Fibroblast of lung (primary cell): ENCODE results near the gene PBX1. TPM values are rescaled to one million over a fixed set of nuclear protein-coding genes. Genes with fewer than 3 reads are reported as not detected.

Source experiments
- DNase-seq, 2 donors: peaks; one replicate each; pipeline versions ENCODE4 v3.0.0 to v3.0.0-alpha.2; 2010; ENCODE audit warnings: low read depth in 2 of 2
- H2AFZ ChIP-seq: 2 replicates; pipeline ENCODE4 v1.5.1; 2012; ENCODE audit warnings: low read length, control low read depth, inconsistent platforms
- H3K27ac ChIP-seq: 2 replicates; pipeline ENCODE4 v1.5.1; 2011; ENCODE audit warnings: low read length, control low read depth; ENCODE audit not compliant: insufficient read depth
- H3K27me3 ChIP-seq: 2 replicates; pipeline ENCODE4 v1.5.1; 2011; ENCODE audit warnings: mild to moderate bottlenecking, low read length; ENCODE audit not compliant: control insufficient read depth, insufficient read depth
- H3K36me3 ChIP-seq: 2 replicates; pipeline ENCODE4 v1.5.1; 2011; ENCODE audit warnings: low read length; ENCODE audit not compliant: control insufficient read depth, insufficient read depth
- H3K4me1 ChIP-seq: 2 replicates; pipeline ENCODE4 v1.5.1; 2011; ENCODE audit warnings: low read length; ENCODE audit not compliant: control insufficient read depth, insufficient read depth; ENCODE audit errors: extremely low read depth
- H3K4me2 ChIP-seq: 2 replicates; pipeline ENCODE4 v1.5.1; 2011; ENCODE audit warnings: low read length, control low read depth; ENCODE audit not compliant: insufficient read depth; ENCODE audit errors: extremely low read depth
- H3K4me3 ChIP-seq, 4 experiments: fragments of 200-600 bp in 1 of 4; sonication (generic) in 1 of 4; replicated peaks in 1 of 4; 2 replicates each; pipeline ENCODE4 v1.5.1; 2011 to 2016; ENCODE audit warnings: low read length in 4 of 4, low read depth in 3 of 4, mild to moderate bottlenecking in 3 of 4, control low read depth in 2 of 4, inconsistent platforms in 1 of 4, mixed read lengths in 1 of 4; ENCODE audit not compliant: insufficient read depth in 1 of 4; ENCODE audit errors: control extremely low read depth in 1 of 4
- H3K79me2 ChIP-seq: 2 replicates; pipeline ENCODE4 v1.5.1; 2012; ENCODE audit warnings: mild to moderate bottlenecking, low read length, inconsistent platforms; ENCODE audit not compliant: control insufficient read depth, insufficient read depth
- H3K9ac ChIP-seq: 2 replicates; pipeline ENCODE4 v1.5.1; 2011; ENCODE audit warnings: mild to moderate bottlenecking, low read length, control low read depth; ENCODE audit not compliant: insufficient read depth
- H3K9me3 ChIP-seq: 2 replicates; pipeline ENCODE4 v1.5.1; 2012; ENCODE audit warnings: low read depth, low read length; ENCODE audit not compliant: control insufficient read depth, insufficient read depth
- H4K20me1 ChIP-seq: 2 replicates; pipeline ENCODE4 v1.5.1; 2011; ENCODE audit warnings: low read length; ENCODE audit not compliant: control insufficient read depth, insufficient read depth; ENCODE audit errors: extremely low read depth
- EZH2 ChIP-seq: IDR thresholded peaks from 2 replicates; pipeline ENCODE4 v1.5.1; 2012; ENCODE audit warnings: low read length, control low read depth, mild to moderate bottlenecking; ENCODE audit errors: missing control alignments
- polyA plus RNA-seq, 2 donors: library from polyadenylated mRNA; depleted of rRNA in 1 of 2; stranded (reverse) in 1 of 2; unstranded in 1 of 2; fragments of >200 nt; gene quantifications; 2 replicates each; pipeline ENCODE4 v1.2.1, GENCODE V29; 2011 to 2012; ENCODE audit warnings: missing spikeins in 1 of 2
- total RNA-seq: library from RNA; depleted of rRNA; stranded (reverse); fragments of >200 nt; gene quantifications from 2 replicates; pipeline ENCODE4 v1.2.1, GENCODE V29; 2014
- TF ChIP-seq, protein P1 (sequence below), 2 donors: IDR thresholded peaks in 1 of 2; conservative IDR thresholded peaks in 1 of 2; 1 replicate in 1 of 2; 2 replicates in 1 of 2; pipeline ENCODE4 v1.5.1; 2011 to 2012; ENCODE audit warnings: low read length in 2 of 2, control low read depth in 1 of 2, inconsistent platforms in 1 of 2, low read depth in 1 of 2, mild to moderate bottlenecking in 1 of 2

Gene PBX1
- total and polyA plus RNA-seq, 2 donors (not counting 1 experiment from before 2014, with no cell fraction given), result 43.1 to 46.7 TPM

DNA sequence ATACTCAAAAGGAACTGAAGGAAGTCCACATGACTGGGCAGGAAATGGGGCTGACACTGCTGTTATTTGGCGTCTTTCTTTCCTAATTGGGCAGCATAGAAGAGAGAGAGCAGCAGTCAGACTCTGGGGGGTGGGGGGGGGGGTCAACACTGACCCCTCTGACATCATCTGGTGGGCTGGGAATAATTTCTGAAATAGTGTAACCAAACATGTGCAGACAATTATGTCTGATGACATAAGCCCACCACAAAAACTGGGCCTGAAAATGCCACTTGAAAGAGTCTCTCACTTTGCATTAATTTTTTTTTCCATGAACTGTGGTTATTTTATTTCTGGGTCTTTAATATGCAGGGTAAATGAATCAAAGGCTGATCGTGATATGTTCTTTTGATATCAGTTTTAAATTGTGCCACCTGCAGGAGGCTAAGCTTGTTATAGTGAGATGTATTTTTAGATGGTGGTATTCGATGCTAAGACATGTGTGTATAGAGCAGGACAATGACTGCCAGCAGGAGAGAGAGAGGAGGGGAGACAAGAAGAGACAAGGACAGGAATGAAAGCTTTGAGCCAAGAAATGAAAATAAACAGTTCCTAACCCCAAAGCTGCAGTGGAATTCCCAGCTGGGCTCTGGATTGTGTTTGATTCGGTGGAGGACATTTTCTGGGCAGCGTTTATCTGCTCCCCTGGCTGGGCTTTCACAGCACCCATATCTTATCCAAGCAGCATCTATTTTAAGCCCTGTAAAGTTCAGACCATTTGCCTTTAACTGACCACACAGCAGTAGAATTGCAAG, 264.7 kb downstream of the PBX1 start:
- Histone ChIP-seq H3K4me3 (no peak overlapping the region), H3K27me3 (no peaks in the 10 kb centered on the region), H3K4me1 (peaks cover 7% of the 10 kb centered on the region), H4K20me1 (no peaks in the 10 kb centered on the region), H3K9me3 (no peaks in the 10 kb centered on the region), H3K27ac (no peak overlapping the region), H2AFZ (no peak overlapping the region), H3K4me2 (no peak overlapping the region), H3K79me2 (no peaks in the 10 kb centered on the region), H3K9ac (no peak overlapping the region), H3K36me3 (no peaks in the 10 kb centered on the region)
- DNase-seq, result peak; percentile 81 to 88
- TF ChIP-seq EZH2, result no peak
- TF ChIP-seq, protein P1, sequence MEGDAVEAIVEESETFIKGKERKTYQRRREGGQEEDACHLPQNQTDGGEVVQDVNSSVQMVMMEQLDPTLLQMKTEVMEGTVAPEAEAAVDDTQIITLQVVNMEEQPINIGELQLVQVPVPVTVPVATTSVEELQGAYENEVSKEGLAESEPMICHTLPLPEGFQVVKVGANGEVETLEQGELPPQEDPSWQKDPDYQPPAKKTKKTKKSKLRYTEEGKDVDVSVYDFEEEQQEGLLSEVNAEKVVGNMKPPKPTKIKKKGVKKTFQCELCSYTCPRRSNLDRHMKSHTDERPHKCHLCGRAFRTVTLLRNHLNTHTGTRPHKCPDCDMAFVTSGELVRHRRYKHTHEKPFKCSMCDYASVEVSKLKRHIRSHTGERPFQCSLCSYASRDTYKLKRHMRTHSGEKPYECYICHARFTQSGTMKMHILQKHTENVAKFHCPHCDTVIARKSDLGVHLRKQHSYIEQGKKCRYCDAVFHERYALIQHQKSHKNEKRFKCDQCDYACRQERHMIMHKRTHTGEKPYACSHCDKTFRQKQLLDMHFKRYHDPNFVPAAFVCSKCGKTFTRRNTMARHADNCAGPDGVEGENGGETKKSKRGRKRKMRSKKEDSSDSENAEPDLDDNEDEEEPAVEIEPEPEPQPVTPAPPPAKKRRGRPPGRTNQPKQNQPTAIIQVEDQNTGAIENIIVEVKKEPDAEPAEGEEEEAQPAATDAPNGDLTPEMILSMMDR (conservative IDR thresholded peaks at IDR 0.05 in 1 of 2, IDR thresholded peaks at IDR 0.05 in 1 of 2; ENCODE audit: low read depth in 1 of 2, low read length in 2 of 2), result peak in 1 of 2 donors; percentile 8

DNA sequence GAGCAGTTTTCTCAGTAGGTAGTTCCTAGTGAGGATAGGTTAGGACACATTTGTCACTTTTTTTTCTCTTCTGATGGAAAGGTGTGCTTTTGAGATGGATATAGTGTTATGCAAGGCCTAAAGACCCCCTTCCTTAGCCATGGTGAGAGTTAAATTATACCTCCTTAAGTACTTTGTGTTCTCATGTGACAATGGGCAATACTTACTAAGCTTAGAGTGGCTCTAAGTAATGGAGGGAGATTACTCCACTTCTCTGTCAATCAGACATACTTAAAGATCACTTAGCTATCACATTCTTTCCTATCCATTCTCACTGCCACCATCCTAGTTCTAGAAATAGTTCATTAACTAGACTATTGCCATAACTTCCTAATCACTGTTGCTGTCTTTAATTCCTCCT, 265.6 kb downstream of the PBX1 start:
- peaks cover 7% of the 10 kb centered on the region for H3K4me1 ChIP-seq
- TF ChIP-seq EZH2, result no peak
- TF ChIP-seq, protein P1 (conservative IDR thresholded peaks at IDR 0.05 in 1 of 2, IDR thresholded peaks at IDR 0.05 in 1 of 2; ENCODE audit: low read depth in 1 of 2, low read length in 2 of 2), result no peak

DNA sequence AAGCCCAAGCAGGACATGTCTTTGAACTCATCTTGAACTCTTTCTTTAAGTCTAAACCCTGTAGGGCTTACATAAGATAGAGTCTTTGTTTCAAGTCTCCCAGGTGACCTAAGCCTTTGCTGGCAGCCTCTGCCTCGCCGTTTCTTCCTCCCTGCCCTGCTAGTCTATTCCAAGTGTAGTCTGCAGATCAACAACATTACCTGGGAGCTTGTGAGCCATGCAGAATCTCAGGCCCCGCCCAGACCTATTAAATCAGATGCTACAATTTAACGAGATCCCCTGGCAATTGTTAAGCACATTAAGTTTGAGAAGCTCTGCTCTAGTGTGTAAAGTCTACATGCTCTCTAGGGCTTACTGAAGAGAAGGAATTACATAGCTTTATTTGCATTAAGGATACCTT, 271.6 kb downstream of the PBX1 start:
- Histone ChIP-seq H3K4me2 (no peak overlapping the region), H3K4me3 (no peak overlapping the region), H3K27me3 (no peaks in the 10 kb centered on the region), H3K27ac (no peak overlapping the region), H2AFZ (no peak overlapping the region), H3K9ac (no peak overlapping the region), H3K79me2 (no peaks in the 10 kb centered on the region), H3K9me3 (no peaks in the 10 kb centered on the region), H3K4me1 (no peaks in the 10 kb centered on the region), H4K20me1 (no peaks in the 10 kb centered on the region), H3K36me3 (no peaks in the 10 kb centered on the region)
- no peak for TF ChIP-seq EZH2
- TF ChIP-seq, protein P1 (conservative IDR thresholded peaks at IDR 0.05 in 1 of 2, IDR thresholded peaks at IDR 0.05 in 1 of 2; ENCODE audit: low read depth in 1 of 2, low read length in 2 of 2), result no peak
- no peak for DNase-seq

More for the DNA sequence above, 265.6 kb downstream of the PBX1 start:
- Histone ChIP-seq H3K79me2 (no peaks in the 10 kb centered on the region), H3K27me3 (no peaks in the 10 kb centered on the region), H2AFZ (no peak overlapping the region), H3K36me3 (no peaks in the 10 kb centered on the region), H3K27ac (no peak overlapping the region), H3K4me2 (no peak overlapping the region), H3K4me3 (no peak overlapping the region), H4K20me1 (no peaks in the 10 kb centered on the region), H3K9ac (no peak overlapping the region), H3K9me3 (no peaks in the 10 kb centered on the region)
- no peak for DNase-seq
